ENCODE data around the gene TMEM52. TPM values are rescaled to one million over a fixed set of nuclear protein-coding genes. Genes with fewer than 3 reads are reported as not detected.

The TMEM52 gene
- total and polyA plus RNA-seq, 2 donors (not counting 3 experiments of a cell fraction or from before 2014, with no cell fraction given) = 1.6 to 1.7 TPM

GRCh38 chr1:1958071-1958541 lies 39.0 kb upstream of the TMEM52 start:
- Histone ChIP-seq H3K27ac (ENCODE audit: insufficient read depth, low read depth, low read length) (no peak overlapping the region), H3K4me1 (ENCODE audit: control insufficient read depth, extremely low read depth, insufficient read depth, low read length) (no peaks in the 10 kb centered on the region), H3K27me3 (ENCODE audit: control insufficient read depth in 2 of 2, insufficient read depth in 2 of 2, low read length in 2 of 2) (peaks cover 3% of the 10 kb centered on the region in 2 experiments), H3K4me2 (ENCODE audit: insufficient read depth, low read length) (no peak overlapping the region), H3K9ac (replicated peaks; ENCODE audit: extremely low read depth, insufficient read depth, low read length) (no peak overlapping the region), H3K36me3 (ENCODE audit: control insufficient read depth in 2 of 2, extremely low read depth in 1 of 2, insufficient read depth in 2 of 2, low read length in 2 of 2) (no peaks in the 10 kb centered on the region), H3K9me3 (replicated peaks; ENCODE audit: control insufficient read depth, insufficient read depth, low read length) (no peaks in the 10 kb centered on the region), H3K79me2 (ENCODE audit: control insufficient read depth, insufficient read depth, low read length) (no peaks in the 10 kb centered on the region), H4K20me1 (replicated peaks; ENCODE audit: control insufficient read depth, extremely low read depth, insufficient read depth, low read length) (no peaks in the 10 kb centered on the region), H3K4me3 (replicated peaks in 1 of 3; ENCODE audit: insufficient read depth in 1 of 3, low read depth in 1 of 3, low read length in 3 of 3) (no peak overlapping the region), H2AFZ (ENCODE audit: low read depth, low read length) (no peak overlapping the region), H3K9me1 (replicated peaks; ENCODE audit: control insufficient read depth, extremely low read depth, insufficient read depth, low read length) (no peaks in the 10 kb centered on the region)
- TF ChIP-seq CTCF (IDR thresholded peaks at IDR 0.05; ENCODE audit: extremely low read depth in 1 of 2, insufficient read depth in 1 of 2, low read depth in 1 of 2, low read length in 2 of 2) (no peak), POLR2A (IDR thresholded peaks at IDR 0.05; ENCODE audit: low read depth, low read length) (no peak), JUN (IDR thresholded peaks at IDR 0.05; ENCODE audit: borderline replicate concordance, insufficient read depth, insufficient read length, low read depth) (no peak), FOS (IDR thresholded peaks at IDR 0.05; ENCODE audit: borderline replicate concordance, insufficient read depth, low read length) (no peak), MYC (IDR thresholded peaks at IDR 0.05; ENCODE audit: low read depth, low read length) (no peak), GATA2 (IDR thresholded peaks at IDR 0.05; ENCODE audit: insufficient read depth, insufficient read length, low read depth, low read length) (no peak), POLR2AphosphoS5 (IDR thresholded peaks at IDR 0.05; ENCODE audit: insufficient read depth, low read depth, low read length) (no peak), EZH2 (IDR thresholded peaks at IDR 0.05; ENCODE audit: borderline replicate concordance, low read depth, low read length, severe bottlenecking) (no peak), MAX (IDR thresholded peaks at IDR 0.05; ENCODE audit: insufficient read depth, insufficient read length) (no peak)
- ChIA-PET POLR2A (no interaction called here), CTCF (interaction anchor here (1.2 to 5.7 kb wide), 3 partner anchors 14 to 216 kb away, joined by 3 to 108 read pairs (median 5); no protein-coding TSS in a partner anchor)
- dilution Hi-C loops (cut with MboI; ENCODE audit: extremely low pct_ligation_motif_present, low sequenced_read_pairs) = no loop called here
- intact Hi-C loops (cut with micrococcal nuclease) = no loop called here
- DNase-seq (ENCODE audit: low read depth, low spot score) (no peak), FAIRE-seq (no peak)
- BruUV-seq (replicated peaks) = no TSS peak
